T47D (cell line): ENCODE measurements around the gene PDE4D.

ENCODE experiments used
- DNase-seq, 2 experiments: peaks; one replicate each; pipeline versions ENCODE4 v3.0.0 to v3.0.0-alpha.2; 2011 to 2012; ENCODE audit warnings: low read depth in 1 of 2, low spot score in 1 of 2
- JUND ChIP-seq: IDR thresholded peaks from 2 replicates; pipeline ENCODE4 v1.6.1; 2012; ENCODE audit warnings: low read depth
- in situ Hi-C: cut with HindIII; loops from 2 replicates; pipeline ENCODE4 v1.10.0; 2016; ENCODE audit warnings: low sequenced_read_pairs, low pct_unique_long_range_greater_than_20kb

The PDE4D gene

DNA sequence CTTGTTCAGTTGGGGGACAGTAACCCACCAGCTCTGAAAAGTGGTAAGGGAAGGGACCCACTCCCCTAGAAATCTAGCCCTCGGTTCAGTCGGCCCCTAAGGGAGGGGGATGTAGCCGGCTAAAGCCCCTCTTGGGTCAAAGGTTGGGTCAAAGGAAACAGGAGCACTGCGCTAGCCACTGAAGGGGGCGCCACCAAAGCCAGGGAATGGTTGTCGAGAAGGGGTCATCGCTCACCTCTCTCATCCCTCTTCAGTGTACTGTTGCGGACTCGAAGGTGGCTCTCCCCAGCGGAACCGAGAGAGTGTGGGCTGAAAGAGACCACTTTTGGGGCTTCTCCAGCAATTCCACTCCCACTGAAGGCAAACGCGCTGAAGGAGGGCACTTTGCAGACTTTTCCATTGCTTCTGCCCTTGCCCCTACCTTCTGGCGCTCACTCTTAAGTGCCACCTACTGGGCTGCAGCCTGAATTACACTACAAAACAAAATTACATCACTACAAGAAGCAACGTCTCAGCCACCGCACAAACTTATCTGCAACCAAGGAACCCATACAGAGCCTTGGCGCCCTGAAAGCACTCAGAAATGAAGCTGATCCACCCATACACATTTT lies 396.9 kb downstream of the PDE4D start:
- in situ Hi-C loops: no loop called here
- DNase-seq: peak; percentile 22 to 63
- TF ChIP-seq JUND: no peak

DNA sequence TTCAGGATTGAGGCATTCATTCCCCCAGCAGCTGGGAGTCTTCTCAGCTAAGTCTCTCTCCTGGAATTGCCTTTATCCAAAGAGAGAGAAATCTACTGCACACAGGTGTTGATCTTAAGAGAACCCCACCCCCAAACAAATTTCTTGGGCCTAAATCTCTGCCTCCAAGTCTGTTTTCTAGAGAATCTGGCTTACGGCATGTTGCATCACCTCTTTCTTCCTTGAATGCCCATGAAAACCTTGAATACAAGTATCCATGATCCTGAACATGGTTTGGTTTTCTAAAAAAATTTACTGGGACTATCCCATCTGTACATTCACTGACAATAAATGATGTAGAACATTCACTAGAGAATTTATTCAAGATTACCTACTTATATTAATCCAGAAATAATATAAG lies 401.6 kb downstream of the PDE4D start:
- in situ Hi-C loops: no loop called here
- no peak for TF ChIP-seq JUND
- DNase-seq: no peak

DNA sequence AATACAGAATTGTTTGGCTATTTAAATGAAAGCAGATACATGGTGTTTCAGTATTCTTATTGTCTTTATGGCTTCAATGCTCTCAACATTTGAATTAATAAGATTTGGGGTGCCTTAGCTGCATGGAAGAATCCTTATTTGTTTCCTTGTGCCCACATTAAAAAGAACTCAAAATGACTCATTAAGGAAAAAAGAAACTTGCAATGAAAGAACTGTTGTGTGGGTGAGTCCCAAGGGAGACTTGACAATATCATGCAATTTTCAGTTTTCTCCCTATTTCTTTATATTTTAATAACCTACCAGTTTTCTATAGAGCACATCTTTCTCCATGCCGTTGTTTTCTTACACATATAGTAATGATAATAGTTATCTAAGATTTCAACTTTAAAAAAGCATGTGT lies 404.0 kb downstream of the PDE4D start:
- no peak for DNase-seq
- TF ChIP-seq JUND: no peak
- in situ Hi-C loops: no loop called here

DNA sequence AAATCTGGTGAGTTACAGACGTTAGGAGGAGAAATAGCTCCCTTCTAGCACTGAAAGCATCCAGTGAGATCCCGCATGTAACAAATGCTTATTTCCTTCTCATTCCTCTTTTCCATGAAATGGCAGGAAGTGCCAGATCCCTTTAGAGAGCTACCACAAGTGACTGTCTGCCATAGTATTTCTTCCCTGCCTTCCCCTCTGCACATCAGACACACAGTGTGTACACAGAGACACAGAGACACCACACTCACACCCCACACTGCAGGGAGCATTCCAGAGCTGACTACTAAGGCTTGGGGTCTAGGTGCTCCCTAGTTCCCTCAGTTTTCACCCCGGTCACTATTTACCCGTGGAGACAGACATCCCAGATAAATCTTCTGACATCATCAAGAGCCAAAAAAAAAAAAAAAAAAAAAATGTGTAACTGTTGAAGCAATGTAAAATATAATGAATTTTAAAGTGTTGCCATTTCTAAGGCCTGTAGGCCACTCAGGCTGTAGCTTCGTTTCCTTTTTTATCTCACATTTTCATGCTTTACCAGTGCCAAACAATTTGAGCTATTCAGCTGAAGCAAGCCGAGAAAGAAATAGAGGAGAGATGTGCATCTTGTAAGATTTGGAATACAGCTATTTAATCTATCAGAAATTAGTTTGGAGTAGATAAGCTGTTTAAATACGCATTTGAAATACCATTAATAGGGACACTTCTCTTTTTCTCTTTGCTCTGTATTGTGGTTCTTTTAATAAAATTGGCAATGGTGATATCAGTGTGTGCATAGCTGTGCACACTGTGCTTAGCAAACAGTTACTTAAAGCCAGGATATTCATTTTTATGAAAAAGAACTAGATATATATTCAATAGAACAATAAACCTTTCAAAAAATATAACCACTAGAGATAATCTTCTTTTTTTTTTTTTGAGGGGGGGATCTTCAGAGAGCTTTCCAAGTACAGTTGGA lies 405.5 kb downstream of the PDE4D start:
- TF ChIP-seq JUND: no peak
- no peak for DNase-seq
- in situ Hi-C loops: no loop called here

DNA sequence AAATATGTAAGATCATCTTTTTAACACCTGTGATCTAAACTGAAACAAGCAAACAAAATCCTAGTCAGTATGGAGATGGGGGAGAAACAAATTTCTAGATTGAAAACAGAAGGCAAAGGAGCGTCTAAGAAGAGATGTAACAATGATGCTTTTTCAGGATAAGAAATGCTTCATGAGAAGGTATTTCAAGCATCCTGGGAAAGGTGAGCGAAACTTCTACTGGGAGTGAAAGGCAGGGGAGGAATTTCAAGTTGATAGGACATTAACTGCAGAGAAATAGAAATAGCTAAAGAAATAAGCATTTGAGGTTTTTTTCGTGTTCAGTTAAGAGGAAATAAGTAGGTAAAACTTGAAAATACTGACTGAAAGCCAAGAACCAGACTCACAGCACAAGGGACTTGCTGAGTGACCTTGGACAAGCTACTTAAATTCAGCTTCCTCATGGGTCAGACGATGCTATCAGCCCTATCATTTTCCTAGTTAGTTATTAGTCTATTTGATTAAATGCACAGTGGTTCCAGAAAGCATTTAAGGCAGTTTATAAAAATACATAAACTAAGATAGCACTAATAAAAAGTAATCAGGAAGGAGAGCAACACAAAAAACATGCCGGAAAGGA lies 406.3 kb downstream of the PDE4D start:
- in situ Hi-C loops: no loop called here
- DNase-seq: no peak
- no peak for TF ChIP-seq JUND

DNA sequence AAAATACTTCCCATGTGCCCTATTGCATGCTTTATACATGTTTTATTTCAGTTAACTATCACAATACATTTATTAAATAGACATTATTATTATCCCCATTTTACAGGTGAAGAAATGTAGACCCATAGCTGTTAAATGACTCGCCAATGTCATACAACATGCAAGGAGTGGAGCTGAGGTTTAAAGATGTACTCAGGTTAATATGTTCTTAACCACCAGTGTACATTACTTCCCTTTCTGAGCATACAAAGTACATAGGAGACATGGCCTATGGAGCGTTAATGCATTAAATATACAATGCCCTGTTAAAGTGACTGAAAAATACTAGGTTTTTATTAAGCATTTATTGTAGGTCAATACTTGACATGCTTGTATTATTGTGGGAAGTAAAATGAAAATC lies 407.0 kb downstream of the PDE4D start:
- DNase-seq: no peak
- no peak for TF ChIP-seq JUND
- in situ Hi-C loops: no loop called here

DNA sequence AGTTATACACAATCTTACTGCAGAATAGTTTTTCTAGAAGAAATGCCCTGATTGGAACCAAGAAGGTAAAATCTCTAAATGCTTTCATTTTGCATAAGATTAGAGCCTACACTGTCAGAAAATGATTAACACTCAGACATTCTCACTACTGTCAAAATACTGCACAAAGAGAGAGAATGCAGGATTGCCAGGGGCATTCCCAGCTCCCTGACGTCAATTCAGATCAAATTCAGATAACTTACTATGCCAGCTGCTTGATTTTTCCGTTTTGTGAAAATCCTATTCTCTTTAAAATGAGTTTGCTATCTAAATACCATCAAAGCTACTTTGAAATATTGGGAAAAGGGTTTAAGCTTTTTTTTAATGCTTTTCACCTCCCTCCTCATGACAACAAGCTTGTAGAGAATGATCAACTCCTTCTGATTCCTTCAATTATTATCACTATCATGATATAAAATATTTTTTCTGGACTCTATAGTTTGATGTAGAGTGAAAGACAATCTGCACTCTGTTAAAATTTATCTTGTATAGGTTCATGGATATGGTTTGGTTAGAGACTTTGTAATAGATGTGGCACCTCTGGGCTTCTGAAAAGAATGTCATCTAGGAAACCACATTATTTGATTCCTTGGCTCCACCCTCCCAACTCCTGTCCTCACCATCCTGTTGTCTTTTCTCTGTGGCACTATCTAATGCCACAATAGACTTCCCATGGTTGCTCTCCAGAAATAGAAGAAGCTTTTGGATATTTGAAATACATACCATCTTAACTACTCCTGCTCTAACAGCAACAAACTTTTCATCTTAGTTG lies 407.7 kb downstream of the PDE4D start:
- in situ Hi-C loops: no loop called here
- TF ChIP-seq JUND: no peak
- no peak for DNase-seq

DNA sequence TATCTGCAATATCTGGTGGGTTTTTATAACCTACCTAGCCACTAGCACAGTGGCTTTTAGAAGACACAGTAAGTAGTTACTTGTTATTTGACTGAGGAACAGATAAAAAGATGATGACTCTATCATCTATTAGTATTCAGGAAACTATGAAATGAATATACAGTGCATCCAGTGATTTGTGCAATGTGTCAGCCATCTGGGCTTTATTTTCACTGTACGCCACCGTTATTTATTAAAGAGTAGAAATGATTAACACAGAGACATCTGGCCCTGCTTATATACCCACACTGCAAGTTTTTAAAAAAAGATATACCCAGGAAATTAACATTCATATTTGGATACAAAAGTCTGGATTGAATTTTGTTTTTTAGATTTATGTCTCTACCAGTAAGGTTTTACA lies 408.4 kb downstream of the PDE4D start:
- in situ Hi-C loops: no loop called here
- no peak for TF ChIP-seq JUND
- no peak for DNase-seq

DNA sequence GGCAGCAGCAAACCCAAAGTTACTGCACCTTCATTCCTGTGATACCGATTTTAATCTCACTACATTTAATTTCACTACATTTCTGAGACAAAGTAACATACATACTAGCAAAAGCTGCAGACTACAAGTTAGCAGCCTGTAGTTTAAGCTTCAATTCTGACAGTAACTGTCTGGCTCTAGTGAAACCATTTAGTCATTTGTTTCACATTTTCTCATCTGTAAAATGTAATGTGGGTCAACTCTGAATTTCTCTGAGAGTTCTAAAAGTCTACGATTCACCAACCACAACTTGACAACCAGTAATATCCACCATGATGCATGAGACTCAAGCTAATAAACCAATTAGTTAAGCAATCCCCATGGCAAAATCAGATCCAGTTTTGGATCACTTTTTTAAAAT lies 408.9 kb downstream of the PDE4D start:
- in situ Hi-C loops: no loop called here
- no peak for TF ChIP-seq JUND
- no peak for DNase-seq

DNA sequence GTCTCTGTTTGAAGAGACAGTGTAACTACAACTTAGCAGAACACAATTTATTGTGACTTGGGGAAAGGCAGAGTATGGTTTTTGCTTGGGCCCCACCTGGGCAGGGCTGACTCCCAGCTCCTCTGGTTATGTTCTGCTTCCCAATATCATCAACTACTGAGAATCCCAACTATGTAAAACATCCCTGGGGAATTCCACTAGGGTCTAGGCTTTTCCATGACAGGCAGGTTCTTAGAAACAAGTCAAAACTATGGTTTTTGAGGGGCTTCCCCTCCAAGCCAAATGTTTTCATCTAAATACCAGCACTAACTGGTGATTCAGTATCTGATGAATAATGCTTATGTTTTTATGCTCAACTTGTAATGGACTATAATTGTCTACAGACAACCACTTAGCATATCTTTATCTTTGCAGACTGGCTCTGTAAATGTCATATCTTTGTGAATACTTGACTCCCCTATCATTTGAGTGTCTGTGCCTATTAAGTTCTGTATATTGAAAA lies 409.5 kb downstream of the PDE4D start:
- in situ Hi-C loops: no loop called here
- no peak for TF ChIP-seq JUND
- DNase-seq: no peak

DNA sequence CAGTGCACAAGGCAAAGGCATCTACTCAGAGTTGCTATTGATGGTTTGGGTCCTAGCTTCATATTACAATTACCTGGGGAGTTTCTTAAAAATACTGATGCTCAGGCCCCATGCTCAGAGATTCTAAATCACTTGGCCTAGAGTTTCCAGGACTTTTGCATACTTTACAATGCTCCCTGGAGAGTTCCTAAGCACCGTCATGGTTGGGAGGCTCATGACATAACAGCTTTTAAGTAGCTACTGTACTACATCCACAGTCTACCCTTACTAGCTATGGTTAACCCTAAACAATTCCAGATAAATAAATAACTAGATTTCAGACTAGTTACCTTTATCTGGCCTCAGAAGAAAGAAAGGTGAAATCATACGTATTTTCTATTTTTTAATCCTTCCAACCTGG lies 414.4 kb downstream of the PDE4D start:
- DNase-seq: no peak
- in situ Hi-C loops: no loop called here

DNA sequence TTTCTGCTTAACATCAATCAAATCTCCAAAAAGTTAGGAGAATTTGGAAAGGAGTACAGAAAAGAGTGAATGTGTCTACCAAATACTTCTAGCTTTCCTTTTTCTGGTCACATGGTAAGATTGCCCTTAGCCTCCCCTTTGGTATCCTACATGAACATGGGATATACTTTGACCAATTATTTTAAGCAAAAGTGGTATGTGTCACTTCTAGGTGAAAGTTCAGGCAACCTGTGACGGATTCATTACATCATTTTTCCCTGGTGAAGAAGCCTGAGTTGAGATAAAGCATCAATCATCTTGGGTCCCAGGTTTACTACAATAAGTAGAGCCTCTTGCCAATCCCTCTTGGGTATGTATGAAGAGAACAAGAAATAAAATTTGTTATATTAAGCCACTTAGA lies 419.2 kb downstream of the PDE4D start:
- TF ChIP-seq JUND: no peak
- in situ Hi-C loops: no loop called here

More for the DNA sequence above, 414.4 kb downstream of the PDE4D start:
- TF ChIP-seq JUND: no peak

More for the DNA sequence above, 419.2 kb downstream of the PDE4D start:
- no peak for DNase-seq
